SJCRH30 (cell line): Measurements from ENCODE around the gene SPPL3. TPM values are rescaled to one million over a fixed set of nuclear protein-coding genes. Genes with fewer than 3 reads are reported as not detected.
"Not testable (repeated sequence)": the region's sequence is repeated elsewhere in the genome, so short reads cannot be mapped to it uniquely, and the experiment has no call there.

Source experiments
- DNase-seq, 2 experiments: peaks; one replicate each; pipeline ENCODE4 v3.0.0-alpha.2; 2015 to 2020
- H3K27ac ChIP-seq: fragments of 250-450 bp; sonication (Bioruptor Pico); 2 replicates; pipeline ENCODE4 v1.5.1; 2020; ENCODE audit warnings: mild to moderate bottlenecking, moderate library complexity
- H3K27me3 ChIP-seq: fragments of 250-450 bp; sonication (Bioruptor Pico); 2 replicates; pipeline ENCODE4 v1.5.1; 2020; ENCODE audit warnings: mild to moderate bottlenecking, moderate library complexity
- H3K36me3 ChIP-seq: fragments of 250-450 bp; sonication (Bioruptor Pico); 2 replicates; pipeline ENCODE4 v1.5.1; 2020; ENCODE audit warnings: mild to moderate bottlenecking, moderate library complexity
- H3K4me1 ChIP-seq: fragments of 250-450 bp; sonication (Bioruptor Pico); 2 replicates; pipeline ENCODE4 v1.5.1; 2020; ENCODE audit warnings: mild to moderate bottlenecking, moderate library complexity
- H3K4me3 ChIP-seq: fragments of 250-450 bp; sonication (Bioruptor Pico); 2 replicates; pipeline ENCODE4 v1.5.1; 2020; ENCODE audit warnings: mild to moderate bottlenecking, moderate library complexity
- H3K9me3 ChIP-seq: fragments of 250-450 bp; sonication (Bioruptor Pico); replicated peaks from 2 replicates; pipeline ENCODE4 v1.5.1; 2020; ENCODE audit warnings: mild to moderate bottlenecking, moderate library complexity
- total RNA-seq: library from RNA; depleted of rRNA; stranded (reverse); fragments of >200 nt; shearing (Covaris generic); gene quantifications from 2 replicates; pipeline ENCODE4 v1.2.3, GENCODE V29; 2014

Gene SPPL3
- total RNA-seq, 1 experiment from 2014 or later = 16.1 TPM

GRCh38 chr12:120901818-120902217, 2.3 kb downstream of the SPPL3 start:
- Histone ChIP-seq H3K27me3 (no peaks in the 10 kb centered on the region), H3K4me3 (no peak overlapping the region), H3K9me3 (no peaks in the 10 kb centered on the region), H3K4me1 (no peaks in the 10 kb centered on the region; the same call in 1 of the 2 replicates), H3K36me3 (no peaks in the 10 kb centered on the region), H3K27ac (no peak overlapping the region)
- no peak for DNase-seq

- H3K27me3 ChIP-seq, H3K27ac ChIP-seq, DNase-seq, H3K4me1 ChIP-seq, H3K4me3 ChIP-seq, H3K9me3 ChIP-seq, H3K36me3 ChIP-seq: not testable (repeated sequence)
Measured at GRCh38 chr12:120901101-120901500, 3.1 kb downstream of the SPPL3 start.

- no peak overlapping the region for H3K4me3 ChIP-seq
- H3K27ac ChIP-seq = no peak overlapping the region
- 0 out of 2 replicates have a peak, but pooled peaks cover 3% of the 10 kb centered on the region for H3K36me3 ChIP-seq
- no peaks in the 10 kb centered on the region for H3K4me1 ChIP-seq
- no peaks in the 10 kb centered on the region for H3K9me3 ChIP-seq
- no peak for DNase-seq
- no peaks in the 10 kb centered on the region for H3K27me3 ChIP-seq
Measured at GRCh38 chr12:120895532-120895931, 8.6 kb downstream of the SPPL3 start.

GRCh38 chr12:120892265-120892664, 11.9 kb downstream of the SPPL3 start:
- DNase-seq = no peak
- no peaks in the 10 kb centered on the region for H3K4me1 ChIP-seq
- no peaks in the 10 kb centered on the region for H3K9me3 ChIP-seq
- 0 out of 2 replicates have a peak, but pooled peaks cover 3% of the 10 kb centered on the region for H3K36me3 ChIP-seq
- H3K27ac ChIP-seq = no peak overlapping the region
- no peaks in the 10 kb centered on the region for H3K27me3 ChIP-seq
- no peak overlapping the region for H3K4me3 ChIP-seq

- no peaks in the 10 kb centered on the region for H3K27me3 ChIP-seq
- no peaks in the 10 kb centered on the region for H3K9me3 ChIP-seq
Measured at GRCh38 chr12:120890963-120891362, 13.2 kb downstream of the SPPL3 start.

GRCh38 chr12:120887253-120888043, 16.7 kb downstream of the SPPL3 start:
- Histone ChIP-seq H3K4me1 (no peaks in the 10 kb centered on the region), H3K4me3 (no peak overlapping the region), H3K36me3 (0 out of 2 replicates have a peak, but pooled peaks cover 3% of the 10 kb centered on the region), H3K9me3 (no peaks in the 10 kb centered on the region), H3K27ac (no peak overlapping the region), H3K27me3 (no peaks in the 10 kb centered on the region)
- DNase-seq = no peak

More at GRCh38 chr12:120890963-120891362, 13.2 kb downstream of the SPPL3 start:
- no peak for DNase-seq
- no peak overlapping the region for H3K4me3 ChIP-seq
- H3K36me3 ChIP-seq = 0 out of 2 replicates have a peak, but pooled peaks cover 3% of the 10 kb centered on the region
- H3K4me1 ChIP-seq = no peaks in the 10 kb centered on the region
- H3K27ac ChIP-seq = no peak overlapping the region

GRCh38 chr12:120886199-120887018, 17.7 kb downstream of the SPPL3 start:
- Histone ChIP-seq H3K36me3 (no peaks in the 10 kb centered on the region), H3K4me3 (no peak overlapping the region), H3K27me3 (no peaks in the 10 kb centered on the region), H3K27ac (no peak overlapping the region), H3K4me1 (no peaks in the 10 kb centered on the region), H3K9me3 (no peaks in the 10 kb centered on the region)
- no peak for DNase-seq

- Histone ChIP-seq H3K4me3 (no peak overlapping the region), H3K36me3 (no peaks in the 10 kb centered on the region)
Measured at GRCh38 chr12:120885521-120885920, 18.6 kb downstream of the SPPL3 start.

GRCh38 chr12:120884644-120885043, 19.5 kb downstream of the SPPL3 start:
- no peak for DNase-seq
- no peak overlapping the region for H3K4me3 ChIP-seq
- H3K4me1 ChIP-seq = no peaks in the 10 kb centered on the region
- no peaks in the 10 kb centered on the region for H3K9me3 ChIP-seq
- no peaks in the 10 kb centered on the region for H3K36me3 ChIP-seq
- no peak overlapping the region for H3K27ac ChIP-seq
- no peaks in the 10 kb centered on the region for H3K27me3 ChIP-seq

More at GRCh38 chr12:120885521-120885920, 18.6 kb downstream of the SPPL3 start:
- Histone ChIP-seq H3K9me3 (no peaks in the 10 kb centered on the region), H3K27me3 (no peaks in the 10 kb centered on the region), H3K4me1 (no peaks in the 10 kb centered on the region), H3K27ac (no peak overlapping the region)
- DNase-seq = no peak

GRCh38 chr12:120882055-120882555, 22.1 kb downstream of the SPPL3 start:
- Histone ChIP-seq H3K27me3 (no peaks in the 10 kb centered on the region), H3K36me3 (no peaks in the 10 kb centered on the region), H3K27ac (no peak overlapping the region), H3K4me3 (no peak overlapping the region), H3K9me3 (no peaks in the 10 kb centered on the region), H3K4me1 (no peaks in the 10 kb centered on the region)
- no peak for DNase-seq

GRCh38 chr12:120879718-120880300, 24.3 kb downstream of the SPPL3 start:
- no peaks in the 10 kb centered on the region for H3K9me3 ChIP-seq
- H3K4me1 ChIP-seq = no peaks in the 10 kb centered on the region
- no peak overlapping the region for H3K4me3 ChIP-seq
- DNase-seq = no peak
- H3K27me3 ChIP-seq = no peaks in the 10 kb centered on the region
- H3K27ac ChIP-seq = no peak overlapping the region
- no peaks in the 10 kb centered on the region for H3K36me3 ChIP-seq

- no peaks in the 10 kb centered on the region for H3K27me3 ChIP-seq
- no peaks in the 10 kb centered on the region for H3K9me3 ChIP-seq
- DNase-seq = no peak
- no peaks in the 10 kb centered on the region for H3K36me3 ChIP-seq
- H3K4me3 ChIP-seq = no peak overlapping the region
- H3K27ac ChIP-seq = no peak overlapping the region
- H3K4me1 ChIP-seq = no peaks in the 10 kb centered on the region
Measured at GRCh38 chr12:120879102-120879501, 25.1 kb downstream of the SPPL3 start.

GRCh38 chr12:120874547-120875245, 29.5 kb downstream of the SPPL3 start:
- H3K4me3 ChIP-seq = no peak overlapping the region
- no peaks in the 10 kb centered on the region for H3K27me3 ChIP-seq
- H3K27ac ChIP-seq = no peak overlapping the region
- no peaks in the 10 kb centered on the region for H3K36me3 ChIP-seq
- no peaks in the 10 kb centered on the region for H3K9me3 ChIP-seq
- no peaks in the 10 kb centered on the region for H3K4me1 ChIP-seq
- no peak for DNase-seq

- no peak for DNase-seq
- Histone ChIP-seq H3K4me3 (no peak overlapping the region), H3K4me1 (no peaks in the 10 kb centered on the region), H3K9me3 (no peaks in the 10 kb centered on the region), H3K36me3 (no peaks in the 10 kb centered on the region), H3K27me3 (no peaks in the 10 kb centered on the region), H3K27ac (no peak overlapping the region)
Measured at GRCh38 chr12:120873226-120873625, 30.9 kb downstream of the SPPL3 start.
